ENCODE measurements around the gene FAM3A. TPM values are rescaled to one million over a fixed set of nuclear protein-coding genes. Genes with fewer than 3 reads are reported as not detected.

Gene FAM3A
- total RNA-seq, 4 donors from 2014 or later, result 18.2 to 117 (median 101) TPM

DNA sequence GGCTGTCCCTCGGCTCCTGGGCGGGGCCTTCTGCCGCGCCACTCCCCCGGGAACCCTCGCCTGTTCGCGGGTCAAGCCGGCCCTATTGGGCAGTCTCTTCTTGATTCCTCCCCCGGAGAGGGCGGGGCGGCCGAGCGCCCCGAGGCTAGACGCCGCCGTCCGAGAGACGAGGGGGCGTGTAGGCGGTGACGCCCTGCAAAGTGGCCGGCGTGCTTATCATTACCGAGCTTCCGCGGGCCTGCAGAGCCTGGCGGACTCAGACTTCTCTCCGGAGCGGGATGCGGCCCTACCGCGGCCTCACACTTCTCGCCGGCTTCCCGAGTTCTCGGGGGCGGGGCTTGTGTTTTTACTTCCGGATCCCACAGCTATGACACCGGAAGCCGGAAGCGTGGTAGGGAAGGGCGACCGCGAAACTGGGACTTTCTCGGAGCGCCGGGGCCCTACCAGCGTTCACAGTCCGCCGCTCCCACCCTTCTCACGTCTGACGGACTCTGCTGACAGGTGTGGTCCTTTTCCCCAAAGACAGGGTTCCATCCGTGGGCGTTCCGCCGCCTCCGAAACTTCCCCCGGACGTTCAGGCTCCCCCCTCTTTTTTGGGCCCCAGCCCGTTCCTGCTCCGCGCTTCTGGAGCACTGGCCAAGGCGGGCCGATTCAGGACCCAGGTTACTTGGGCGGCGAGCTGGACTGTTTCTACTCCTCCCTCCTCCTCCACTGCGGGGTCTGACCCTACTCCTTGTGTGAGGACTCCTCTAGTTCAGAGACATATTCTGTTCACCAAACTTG, 31.4 kb upstream of the FAM3A start, which contains the start of gene IKBKG:
IKBKG (plus strand) TSS at position 376 of the 783 bp plus-strand sequence. CDS start 4,383 bp downstream, outside the sequence.
- no peaks in the 10 kb centered on the region for H3K36me3 ChIP-seq
- H3K4me1 ChIP-seq, result peaks cover 0 to 19% (median 2%) of the 10 kb centered on the region in 4 donors
- H3K27ac ChIP-seq, result peak within 1 kb of the TSS; percentile 84 to 94 (median 90)
- H3K27me3 ChIP-seq, result no peaks in the 10 kb centered on the region
- peak; percentile 87 to 95 (median 91) for DNase-seq
- TF ChIP-seq POLR2A (IDR thresholded peaks at IDR 0.05), result peak; percentile 10 to 50
- TF ChIP-seq CTCF (IDR thresholded peaks at IDR 0.05), result no peak
- peak within 1 kb of the TSS; percentile 61 to 84 (median 73) for H3K4me3 ChIP-seq
- no peaks in the 10 kb centered on the region for H3K9me3 ChIP-seq

DNA sequence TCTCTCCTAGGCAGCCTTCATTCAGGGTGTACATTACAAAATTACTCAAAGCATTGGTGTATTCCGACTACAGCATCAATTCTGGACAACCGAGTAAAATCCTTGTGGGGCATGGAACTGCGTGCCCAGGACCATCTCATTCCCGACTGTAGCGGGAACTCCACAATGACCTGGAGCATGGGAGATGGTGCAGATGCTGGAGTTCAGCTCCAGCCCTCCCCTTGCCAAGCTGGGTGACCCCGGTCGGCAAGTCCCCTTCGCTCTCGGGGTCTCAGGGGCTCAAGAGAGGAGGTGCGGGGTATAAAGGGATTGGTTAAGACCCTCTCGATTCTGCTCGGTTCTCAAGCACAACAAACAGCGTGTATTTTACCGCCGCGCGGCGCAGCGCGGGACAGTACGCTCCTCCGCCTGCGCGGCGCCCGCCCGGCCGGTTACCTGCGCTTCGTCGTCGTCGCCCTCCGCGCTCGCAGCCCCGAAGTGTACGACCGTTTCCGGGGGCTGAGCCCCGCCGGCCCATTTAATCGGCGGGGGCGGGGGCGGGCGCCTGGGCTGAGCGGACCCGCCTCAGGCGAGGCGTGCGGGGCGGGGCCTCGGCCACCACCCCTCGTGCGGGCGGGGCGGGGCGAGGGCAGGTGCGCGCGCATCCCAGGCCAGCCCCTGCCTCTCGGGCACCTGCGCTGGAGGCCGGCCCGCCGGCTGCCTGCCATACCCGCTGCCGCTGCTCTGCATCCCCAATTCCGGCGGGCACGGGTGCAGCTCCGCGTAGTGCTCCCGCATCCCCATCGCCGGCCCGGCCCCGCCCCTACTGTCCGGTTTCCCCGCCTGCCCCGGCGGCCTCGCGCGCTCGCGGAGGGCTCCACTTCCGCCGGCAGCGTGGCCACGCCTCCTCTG, 30.6 kb upstream of the FAM3A start, which contains the start of gene G6PD:
G6PD (minus strand) TSS at position 493 of the 891 bp plus-strand sequence. CDS start 691 bp downstream, outside the sequence.
- H3K4me1 ChIP-seq, result peaks cover 0 to 23% (median 2%) of the 10 kb centered on the region in 4 donors
- TF ChIP-seq POLR2A (IDR thresholded peaks at IDR 0.05), result peak; percentile 42 to 58
- peak in 1 of 6 experiments; percentile 13 for TF ChIP-seq CTCF (IDR thresholded peaks at IDR 0.05)
- H3K4me3 ChIP-seq, result peak within 1 kb of the TSS; percentile 61 to 84 (median 73)
- no peaks in the 10 kb centered on the region for H3K36me3 ChIP-seq
- no peaks in the 10 kb centered on the region for H3K27me3 ChIP-seq
- no peaks in the 10 kb centered on the region for H3K9me3 ChIP-seq
- peak within 1 kb of the TSS; percentile 84 to 94 (median 90) for H3K27ac ChIP-seq
- peak; percentile 74 to 87 (median 87) for DNase-seq

- H3K27ac ChIP-seq, result peak overlapping the region in 1 of 4 donors; percentile 92
- H3K4me3 ChIP-seq, result peak overlapping the region; percentile 61 to 84 (median 73)
- no peak for TF ChIP-seq CTCF (IDR thresholded peaks at IDR 0.05)
- no peak for TF ChIP-seq POLR2A (IDR thresholded peaks at IDR 0.05)
- H3K4me1 ChIP-seq, result peaks cover 0 to 23% (median 2%) of the 10 kb centered on the region in 4 donors
- no peaks in the 10 kb centered on the region for H3K9me3 ChIP-seq
- H3K27me3 ChIP-seq, result no peaks in the 10 kb centered on the region
- H3K36me3 ChIP-seq, result no peaks in the 10 kb centered on the region
- DNase-seq, result no peak
Observed at GRCh38 chrX:154545673-154546274, 29.7 kb upstream of the FAM3A start.

DNA sequence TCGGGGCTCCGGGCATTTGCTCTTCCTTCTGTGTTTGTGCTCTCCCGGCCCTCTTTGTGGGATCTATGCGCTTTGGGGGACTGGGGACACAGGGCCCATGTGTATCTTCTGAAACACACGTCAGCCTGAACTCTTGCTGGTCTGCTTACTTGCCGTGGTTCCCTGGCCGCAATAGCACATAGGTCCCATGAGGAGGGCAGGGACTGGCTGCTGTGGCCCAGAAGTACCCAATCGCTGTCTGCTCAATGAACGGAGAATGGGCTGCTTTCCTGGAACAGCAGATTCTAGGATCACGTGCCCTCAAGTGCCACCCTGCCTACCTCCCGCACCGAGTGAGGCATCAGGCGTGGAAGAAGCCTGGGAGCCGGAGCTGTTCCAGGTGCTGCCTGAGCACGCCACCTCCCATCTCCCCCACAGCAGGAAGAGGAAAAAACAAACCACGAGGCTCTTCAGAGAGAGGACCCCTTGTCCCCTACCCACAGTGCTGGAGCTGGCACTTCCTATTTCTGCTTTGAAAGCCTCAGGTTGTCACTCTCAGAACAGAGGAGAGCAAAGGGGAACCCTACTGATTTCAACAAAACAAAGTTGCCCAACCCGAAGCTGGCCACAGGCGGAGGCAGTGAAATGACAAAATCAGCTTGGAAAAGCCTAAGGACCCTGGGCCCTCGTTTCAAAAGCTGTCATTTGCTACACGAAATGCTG, 26.8 kb upstream of the FAM3A start:
- Histone ChIP-seq H3K4me1 (peaks cover 0 to 10% (median 0%) of the 10 kb centered on the region in 4 donors), H3K27me3 (no peaks in the 10 kb centered on the region), H3K36me3 (no peaks in the 10 kb centered on the region), H3K4me3 (no peak overlapping the region), H3K27ac (peak overlapping the region; percentile 56 to 71 (median 60)), H3K9me3 (no peaks in the 10 kb centered on the region)
- DNase-seq, result peak in 1 of 3 donors; percentile 46
- TF ChIP-seq CTCF (IDR thresholded peaks at IDR 0.05) (no peak), POLR2A (IDR thresholded peaks at IDR 0.05) (no peak)
